Measurements from ENCODE around the gene ICOSLG.
"Not testable (repeated sequence)": the region's sequence is repeated elsewhere in the genome, so short reads cannot be mapped to it uniquely, and the experiment has no call there.

ICOSLG gene

DNA sequence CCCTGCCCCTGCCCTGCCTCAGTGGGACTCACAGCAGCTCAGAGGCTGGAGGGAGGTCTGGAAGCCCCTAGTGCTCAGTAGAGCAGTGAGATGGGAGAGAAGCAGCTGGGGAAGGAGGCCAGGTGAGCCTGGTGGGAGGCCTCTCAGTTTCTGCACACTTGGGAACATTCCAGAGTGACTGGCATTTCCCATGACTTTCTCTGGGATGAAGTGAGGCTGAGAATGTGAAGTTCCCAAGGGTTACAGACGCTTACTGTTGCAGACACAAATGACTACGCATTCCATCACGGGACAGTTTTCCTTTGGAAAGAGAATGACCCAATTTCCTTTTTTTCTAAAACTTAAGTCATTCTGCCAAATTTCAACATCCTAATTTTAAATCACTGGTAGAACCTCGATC is 59.2 kb downstream of the ICOSLG start:
- DNase-seq (ENCODE audit: low spot score) = not testable (repeated sequence)

DNA sequence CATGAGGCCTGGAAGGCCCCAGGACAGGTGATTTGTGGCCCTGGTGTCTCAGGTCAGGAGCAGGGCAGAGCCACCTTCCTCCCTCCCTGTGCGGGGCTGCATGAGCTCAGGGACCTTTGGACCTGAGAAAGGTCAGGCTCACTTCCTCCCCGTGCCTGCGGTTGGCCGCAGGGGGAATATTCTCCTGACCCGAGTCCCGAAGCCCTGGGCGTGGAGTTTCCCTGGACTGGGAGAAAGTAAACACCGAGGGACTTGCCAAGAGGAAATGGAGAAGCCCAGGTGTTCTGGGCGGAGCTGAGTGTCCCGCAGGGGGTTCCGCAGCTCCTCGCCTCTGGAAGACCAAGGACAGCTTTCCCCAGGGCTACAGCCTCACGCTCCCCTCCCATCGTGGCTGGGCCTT is 64.6 kb downstream of the ICOSLG start:
- not testable (repeated sequence) for DNase-seq (ENCODE audit: low spot score)

DNA sequence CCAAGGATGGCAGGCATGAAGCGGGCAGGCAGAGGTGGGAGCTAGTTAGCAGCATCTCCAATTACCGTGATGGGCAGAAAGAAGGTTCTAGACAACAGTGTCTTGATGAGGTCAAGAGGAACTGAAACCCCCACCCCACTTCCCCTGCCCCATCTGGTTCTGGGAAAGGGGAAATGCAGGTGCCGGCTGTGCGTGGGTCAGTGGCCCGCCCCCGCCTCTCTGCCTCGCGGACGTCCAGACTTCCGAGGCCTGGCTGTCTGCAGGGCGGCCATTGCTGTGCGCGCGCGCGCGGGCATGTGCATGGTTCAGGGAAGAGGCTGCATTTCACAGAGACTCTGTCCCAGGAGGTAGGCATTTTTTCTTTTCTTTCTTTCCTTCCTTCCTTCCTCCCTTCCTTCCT is 65.6 kb downstream of the ICOSLG start:
- DNase-seq (ENCODE audit: low spot score) = not testable (repeated sequence)
